Retinal pigment epithelial cell (primary cell): ENCODE results near the gene GEMIN4.

ENCODE experiments used
- DNase-seq: peaks from one replicate; pipeline ENCODE4 v3.0.0-alpha.2; 2010; ENCODE audit warnings: low read depth
- H3K4me3 ChIP-seq: 2 replicates; pipeline ENCODE4 v1.5.1; 2011; ENCODE audit warnings: mild to moderate bottlenecking, low read length, control low read depth, moderate library complexity
- TF ChIP-seq, protein P1 (sequence below): conservative IDR thresholded peaks from 2 replicates; pipeline ENCODE4 v1.5.1; 2011; ENCODE audit warnings: low read depth, low read length, control low read depth, inconsistent platforms

The GEMIN4 gene

DNA sequence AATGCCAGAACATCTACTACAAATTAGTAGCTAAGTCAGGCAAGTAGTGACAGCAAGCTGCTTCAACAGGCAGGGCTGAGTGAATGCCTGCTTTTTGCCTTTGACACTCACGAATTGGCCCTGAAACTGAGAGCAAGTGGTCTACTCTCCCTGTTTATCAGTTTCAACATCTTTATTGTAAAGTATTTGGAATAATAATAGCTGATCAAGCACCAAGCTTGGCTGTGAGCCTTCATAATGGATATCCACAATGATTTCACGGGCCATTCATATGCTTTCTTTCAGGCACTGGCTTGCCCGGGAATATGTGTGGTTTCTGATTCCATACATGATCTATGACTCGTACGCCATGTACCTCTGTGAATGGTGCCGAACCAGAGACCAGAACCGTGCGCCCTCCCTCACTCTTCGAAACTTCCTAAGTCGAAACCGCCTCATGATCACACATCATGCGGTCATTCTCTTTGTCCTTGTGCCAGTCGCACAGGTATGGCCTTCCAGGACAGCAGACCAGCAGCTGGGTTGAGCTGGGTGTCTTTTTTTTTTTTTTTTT, 14.4 kb downstream of the GEMIN4 start:
- DNase-seq: no peak
- no peak overlapping the region for H3K4me3 ChIP-seq

GRCh38 chr17:733743-734142, 18.3 kb downstream of the GEMIN4 start:
- DNase-seq: no peak
- TF ChIP-seq, protein P1, sequence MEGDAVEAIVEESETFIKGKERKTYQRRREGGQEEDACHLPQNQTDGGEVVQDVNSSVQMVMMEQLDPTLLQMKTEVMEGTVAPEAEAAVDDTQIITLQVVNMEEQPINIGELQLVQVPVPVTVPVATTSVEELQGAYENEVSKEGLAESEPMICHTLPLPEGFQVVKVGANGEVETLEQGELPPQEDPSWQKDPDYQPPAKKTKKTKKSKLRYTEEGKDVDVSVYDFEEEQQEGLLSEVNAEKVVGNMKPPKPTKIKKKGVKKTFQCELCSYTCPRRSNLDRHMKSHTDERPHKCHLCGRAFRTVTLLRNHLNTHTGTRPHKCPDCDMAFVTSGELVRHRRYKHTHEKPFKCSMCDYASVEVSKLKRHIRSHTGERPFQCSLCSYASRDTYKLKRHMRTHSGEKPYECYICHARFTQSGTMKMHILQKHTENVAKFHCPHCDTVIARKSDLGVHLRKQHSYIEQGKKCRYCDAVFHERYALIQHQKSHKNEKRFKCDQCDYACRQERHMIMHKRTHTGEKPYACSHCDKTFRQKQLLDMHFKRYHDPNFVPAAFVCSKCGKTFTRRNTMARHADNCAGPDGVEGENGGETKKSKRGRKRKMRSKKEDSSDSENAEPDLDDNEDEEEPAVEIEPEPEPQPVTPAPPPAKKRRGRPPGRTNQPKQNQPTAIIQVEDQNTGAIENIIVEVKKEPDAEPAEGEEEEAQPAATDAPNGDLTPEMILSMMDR: no peak
- H3K4me3 ChIP-seq: peak overlapping the region; percentile 73

More for the DNA sequence above, 14.4 kb downstream of the GEMIN4 start:
- TF ChIP-seq, protein P1: no peak

- TF ChIP-seq, protein P1: no peak
- H3K4me3 ChIP-seq: peak overlapping the region; percentile 73
- DNase-seq: no peak
Observed at GRCh38 chr17:732902-733720, 19.0 kb downstream of the GEMIN4 start.

DNA sequence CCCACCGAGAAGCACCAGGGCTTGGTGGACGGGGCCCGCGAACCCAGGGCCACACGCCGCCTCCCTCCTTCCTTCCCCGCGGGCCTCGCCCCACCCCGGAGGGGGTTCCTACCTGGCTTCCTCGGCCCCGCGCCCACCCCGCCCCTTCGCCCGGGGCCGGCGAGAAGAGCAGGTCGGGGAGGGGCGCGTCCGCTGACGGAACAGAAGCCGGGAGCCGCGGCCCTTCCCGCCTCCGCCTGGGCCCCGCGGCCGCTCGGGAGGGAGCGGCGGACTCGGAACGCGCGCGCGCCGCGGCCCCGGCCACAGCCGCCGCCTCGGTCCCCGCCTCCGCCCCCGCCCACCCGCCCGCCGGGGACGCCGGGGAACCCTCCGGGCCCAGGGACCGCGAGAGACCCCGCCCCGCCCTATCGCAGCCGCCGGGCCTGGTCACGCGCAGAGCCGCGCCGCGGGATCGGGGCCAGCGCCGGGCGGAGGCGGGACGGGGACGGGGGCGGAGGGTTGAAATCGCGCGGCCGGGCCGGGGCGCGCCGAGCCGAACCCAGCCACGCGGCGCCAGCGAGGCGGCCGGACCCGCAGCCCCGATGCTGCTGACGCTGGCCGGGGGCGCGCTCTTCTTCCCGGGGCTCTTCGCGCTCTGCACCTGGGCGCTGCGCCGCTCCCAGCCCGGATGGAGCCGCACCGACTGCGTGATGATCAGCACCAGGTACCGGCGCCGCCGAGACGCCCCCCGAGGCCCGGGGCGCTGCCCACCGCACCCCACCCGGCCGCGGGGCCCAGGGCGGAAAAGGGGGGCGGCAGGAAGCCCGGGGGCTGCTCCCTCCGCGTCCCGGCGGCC, 19.8 kb downstream of the GEMIN4 start, which contains the start of gene TLCD3A:
Gene TLCD3A (plus strand): TSS at position 530 of the 835 bp plus-strand sequence. CDS start 52 bp downstream, at position 582.
- no peak for DNase-seq
- TF ChIP-seq, protein P1: no peak
- peak within 1 kb of the TSS; percentile 73 for H3K4me3 ChIP-seq

DNA sequence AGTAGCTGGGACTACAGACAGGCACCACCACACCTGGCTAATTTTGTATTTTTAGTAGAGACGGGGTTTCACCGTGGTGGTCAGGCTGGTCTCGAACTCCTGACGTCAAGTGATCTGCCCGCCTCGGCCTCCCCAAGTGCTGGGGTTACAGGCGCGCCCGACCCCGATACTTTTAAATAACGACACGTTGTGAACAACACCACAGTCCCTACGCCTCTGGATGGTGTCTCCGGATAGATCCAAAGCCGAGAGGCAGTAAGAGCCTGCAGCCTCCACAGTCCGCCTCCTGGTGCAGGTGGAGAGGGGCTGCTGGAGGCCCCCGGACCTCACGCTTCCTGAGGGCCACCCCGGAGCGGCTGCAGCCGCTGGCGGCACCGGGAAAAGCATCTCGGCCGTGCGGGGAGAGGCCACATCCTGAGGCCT, 20.4 kb downstream of the GEMIN4 start:
- DNase-seq: no peak
- TF ChIP-seq, protein P1: no peak
- H3K4me3 ChIP-seq: peak overlapping the region; percentile 63

DNA sequence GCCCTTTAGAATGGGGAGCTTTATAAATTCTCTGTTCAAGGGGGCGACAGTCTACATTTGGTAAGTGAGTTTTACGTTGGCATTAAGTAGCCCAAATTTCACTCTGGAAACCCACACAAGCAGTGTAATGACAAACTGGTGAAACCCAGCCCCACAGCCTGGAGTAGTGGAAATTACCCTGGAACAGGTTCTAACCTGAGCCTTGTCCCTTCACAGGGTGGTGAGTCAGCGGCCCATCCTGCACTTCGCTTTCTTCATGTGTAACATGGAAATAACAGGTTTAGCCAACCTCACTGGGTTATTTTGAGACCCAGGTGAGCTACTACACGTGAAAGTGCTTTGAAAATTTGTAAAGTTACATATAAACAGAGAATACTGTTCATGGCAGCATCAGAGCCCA, 23.2 kb downstream of the GEMIN4 start:
- TF ChIP-seq, protein P1: no peak
- DNase-seq: no peak
- no peak overlapping the region for H3K4me3 ChIP-seq
